Esophagus squamous epithelium (tissue), 4 donors: ENCODE results near the gene ITGB8.

Source experiments
- POLR2A ChIP-seq, 4 donors: fragments of 450-650 bp; IDR thresholded peaks; one replicate each; pipeline ENCODE4 v1.6.1; 2017; ENCODE audit warnings: antibody characterized with exemption in 4 of 4, mild to moderate bottlenecking in 4 of 4, moderate library complexity in 3 of 4
- TF ChIP-seq, protein P1 (sequence below), 6 experiments: fragments of 450-650 bp in 4 of 6; fragments of 200-600 bp in 2 of 6; sonication (generic) in 2 of 6; IDR thresholded peaks; one replicate each; pipeline ENCODE4 v1.5.1; 2016 to 2019; ENCODE audit warnings: antibody characterized with exemption in 6 of 6, mild to moderate bottlenecking in 4 of 6, moderate library complexity in 4 of 6

DNA sequence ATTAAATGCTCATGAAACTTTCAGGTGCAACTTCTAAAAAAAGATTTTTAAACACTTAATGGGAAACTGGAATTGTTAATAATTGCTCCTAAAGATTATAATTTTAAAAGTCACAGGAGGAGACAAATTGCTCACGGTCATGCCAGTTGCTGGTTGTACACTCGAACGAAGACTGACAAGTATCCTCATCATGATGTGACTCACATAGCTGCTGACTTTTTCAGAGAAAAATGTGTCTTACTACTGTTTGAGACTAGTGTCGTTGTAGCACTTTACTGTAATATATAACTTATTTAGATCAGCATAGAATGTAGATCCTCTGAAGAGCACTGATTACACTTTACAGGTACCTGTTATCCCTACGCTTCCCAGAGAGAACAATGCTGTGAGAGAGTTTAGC lies 79.3 kb downstream of the ITGB8 start:
- TF ChIP-seq POLR2A (IDR thresholded peaks at IDR 0.05) = no peak
- TF ChIP-seq, protein P1, sequence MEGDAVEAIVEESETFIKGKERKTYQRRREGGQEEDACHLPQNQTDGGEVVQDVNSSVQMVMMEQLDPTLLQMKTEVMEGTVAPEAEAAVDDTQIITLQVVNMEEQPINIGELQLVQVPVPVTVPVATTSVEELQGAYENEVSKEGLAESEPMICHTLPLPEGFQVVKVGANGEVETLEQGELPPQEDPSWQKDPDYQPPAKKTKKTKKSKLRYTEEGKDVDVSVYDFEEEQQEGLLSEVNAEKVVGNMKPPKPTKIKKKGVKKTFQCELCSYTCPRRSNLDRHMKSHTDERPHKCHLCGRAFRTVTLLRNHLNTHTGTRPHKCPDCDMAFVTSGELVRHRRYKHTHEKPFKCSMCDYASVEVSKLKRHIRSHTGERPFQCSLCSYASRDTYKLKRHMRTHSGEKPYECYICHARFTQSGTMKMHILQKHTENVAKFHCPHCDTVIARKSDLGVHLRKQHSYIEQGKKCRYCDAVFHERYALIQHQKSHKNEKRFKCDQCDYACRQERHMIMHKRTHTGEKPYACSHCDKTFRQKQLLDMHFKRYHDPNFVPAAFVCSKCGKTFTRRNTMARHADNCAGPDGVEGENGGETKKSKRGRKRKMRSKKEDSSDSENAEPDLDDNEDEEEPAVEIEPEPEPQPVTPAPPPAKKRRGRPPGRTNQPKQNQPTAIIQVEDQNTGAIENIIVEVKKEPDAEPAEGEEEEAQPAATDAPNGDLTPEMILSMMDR (IDR thresholded peaks at IDR 0.05) = no peak
